ENCODE data around the gene ANXA9.

The ANXA9 gene

GRCh38 chr1:150987924-150988323 lies 5.8 kb downstream of the ANXA9 start:
- Histone ChIP-seq H3K4me3 (replicated peaks; ENCODE audit: insufficient read depth, low read length) (no peak overlapping the region), H3K27ac (replicated peaks) (no peak overlapping the region), H3K27me3 (ENCODE audit: insufficient read depth, poor library complexity, severe bottlenecking) (no peaks in the 10 kb centered on the region)
- TF ChIP-seq REST (IDR thresholded peaks at IDR 0.05; ENCODE audit: insufficient replicate concordance, low read depth) = no peak
- TF ChIP-seq, protein P1, sequence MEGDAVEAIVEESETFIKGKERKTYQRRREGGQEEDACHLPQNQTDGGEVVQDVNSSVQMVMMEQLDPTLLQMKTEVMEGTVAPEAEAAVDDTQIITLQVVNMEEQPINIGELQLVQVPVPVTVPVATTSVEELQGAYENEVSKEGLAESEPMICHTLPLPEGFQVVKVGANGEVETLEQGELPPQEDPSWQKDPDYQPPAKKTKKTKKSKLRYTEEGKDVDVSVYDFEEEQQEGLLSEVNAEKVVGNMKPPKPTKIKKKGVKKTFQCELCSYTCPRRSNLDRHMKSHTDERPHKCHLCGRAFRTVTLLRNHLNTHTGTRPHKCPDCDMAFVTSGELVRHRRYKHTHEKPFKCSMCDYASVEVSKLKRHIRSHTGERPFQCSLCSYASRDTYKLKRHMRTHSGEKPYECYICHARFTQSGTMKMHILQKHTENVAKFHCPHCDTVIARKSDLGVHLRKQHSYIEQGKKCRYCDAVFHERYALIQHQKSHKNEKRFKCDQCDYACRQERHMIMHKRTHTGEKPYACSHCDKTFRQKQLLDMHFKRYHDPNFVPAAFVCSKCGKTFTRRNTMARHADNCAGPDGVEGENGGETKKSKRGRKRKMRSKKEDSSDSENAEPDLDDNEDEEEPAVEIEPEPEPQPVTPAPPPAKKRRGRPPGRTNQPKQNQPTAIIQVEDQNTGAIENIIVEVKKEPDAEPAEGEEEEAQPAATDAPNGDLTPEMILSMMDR (IDR thresholded peaks at IDR 0.05; ENCODE audit: insufficient read depth, low read length) = no peak
- no peak for TF ChIP-seq SPI1 (IDR thresholded peaks at IDR 0.05; ENCODE audit: borderline replicate concordance, low read depth)
- TF ChIP-seq POLR2AphosphoS5 (IDR thresholded peaks at IDR 0.05; ENCODE audit: low read depth) = no peak
- TF ChIP-seq GABPA (IDR thresholded peaks at IDR 0.05; ENCODE audit: low read depth) = no peak
- no peak for DNase-seq (ENCODE audit: low read depth in 1 of 2, low spot score in 1 of 2)

GRCh38 chr1:150992626-150993025 lies 10.5 kb downstream of the ANXA9 start:
- TF ChIP-seq POLR2AphosphoS5 (IDR thresholded peaks at IDR 0.05; ENCODE audit: low read depth) = no peak
- TF ChIP-seq SPI1 (IDR thresholded peaks at IDR 0.05; ENCODE audit: borderline replicate concordance, low read depth) = no peak
- no peak for TF ChIP-seq REST (IDR thresholded peaks at IDR 0.05; ENCODE audit: insufficient replicate concordance, low read depth)
- no peak for TF ChIP-seq GABPA (IDR thresholded peaks at IDR 0.05; ENCODE audit: low read depth)
- TF ChIP-seq, protein P1 (IDR thresholded peaks at IDR 0.05; ENCODE audit: insufficient read depth, low read length) = no peak
- Histone ChIP-seq H3K4me3 (replicated peaks; ENCODE audit: insufficient read depth, low read length) (no peak overlapping the region), H3K27me3 (ENCODE audit: insufficient read depth, poor library complexity, severe bottlenecking) (no peaks in the 10 kb centered on the region), H3K27ac (replicated peaks) (no peak overlapping the region)
- no peak for DNase-seq (ENCODE audit: low read depth in 1 of 2, low spot score in 1 of 2)

- no peak for TF ChIP-seq GABPA (IDR thresholded peaks at IDR 0.05; ENCODE audit: low read depth)
- TF ChIP-seq, protein P1 (IDR thresholded peaks at IDR 0.05; ENCODE audit: insufficient read depth, low read length) = no peak
- TF ChIP-seq SPI1 (IDR thresholded peaks at IDR 0.05; ENCODE audit: borderline replicate concordance, low read depth) = no peak
- Histone ChIP-seq H3K27ac (replicated peaks) (no peak overlapping the region), H3K27me3 (ENCODE audit: insufficient read depth, poor library complexity, severe bottlenecking) (no peaks in the 10 kb centered on the region), H3K4me3 (replicated peaks; ENCODE audit: insufficient read depth, low read length) (no peak overlapping the region)
- no peak for DNase-seq (ENCODE audit: low read depth in 1 of 2, low spot score in 1 of 2)
These were observed 12.2 kb downstream of the ANXA9 start for GRCh38 chr1:150994248-150994647.

DNA sequence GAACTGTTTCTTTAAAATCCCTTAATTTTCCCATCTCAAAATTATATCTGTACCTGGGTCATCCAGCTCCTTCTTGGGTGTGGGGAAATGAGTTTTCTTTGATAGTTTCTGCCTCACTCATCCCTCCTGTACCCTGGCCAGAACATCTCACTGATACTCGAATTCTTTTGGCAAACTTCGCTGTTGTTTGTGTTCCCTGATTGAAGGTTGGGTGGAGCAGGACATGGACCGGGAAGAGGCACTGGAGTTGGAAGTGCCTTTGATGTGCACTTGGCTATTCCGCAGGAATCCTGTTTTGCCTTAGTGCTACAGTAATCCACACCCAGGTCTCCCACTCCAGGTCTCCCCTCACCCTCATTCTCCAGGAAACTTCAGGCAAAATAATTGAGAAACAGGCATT lies 13.4 kb downstream of the ANXA9 start:
- Histone ChIP-seq H3K4me3 (replicated peaks; ENCODE audit: insufficient read depth, low read length) (no peak overlapping the region), H3K27ac (replicated peaks) (no peak overlapping the region), H3K27me3 (ENCODE audit: insufficient read depth, poor library complexity, severe bottlenecking) (no peaks in the 10 kb centered on the region)
- TF ChIP-seq GABPA (IDR thresholded peaks at IDR 0.05; ENCODE audit: low read depth) (no peak), REST (IDR thresholded peaks at IDR 0.05; ENCODE audit: insufficient replicate concordance, low read depth) (no peak), POLR2AphosphoS5 (IDR thresholded peaks at IDR 0.05; ENCODE audit: low read depth) (no peak), SPI1 (IDR thresholded peaks at IDR 0.05; ENCODE audit: borderline replicate concordance, low read depth) (no peak)
- TF ChIP-seq, protein P1 (IDR thresholded peaks at IDR 0.05; ENCODE audit: insufficient read depth, low read length) = no peak
- no peak for DNase-seq (ENCODE audit: low read depth in 1 of 2, low spot score in 1 of 2)
